Peyer's patch (tissue), 4 donors: ENCODE results near the gene BCL2L12.

Source experiments
- CTCF ChIP-seq, 6 experiments: fragments of 450-650 bp in 4 of 6; fragments of 200-600 bp in 2 of 6; sonication (generic) in 1 of 6; IDR thresholded peaks; one replicate each; pipeline ENCODE4 v1.5.1; 2017 to 2019; ENCODE audit warnings: antibody characterized with exemption in 6 of 6, mild to moderate bottlenecking in 3 of 6, moderate library complexity in 1 of 6
- POLR2A ChIP-seq, 2 donors: fragments of 450-650 bp; IDR thresholded peaks; one replicate each; pipeline ENCODE4 v1.5.1; 2017; ENCODE audit warnings: antibody characterized with exemption in 2 of 2, mild to moderate bottlenecking in 2 of 2, moderate library complexity in 2 of 2

GRCh38 chr19:49663224-49663623 is 2.5 kb upstream of the BCL2L12 start:
- TF ChIP-seq POLR2A (IDR thresholded peaks at IDR 0.05): no peak
- no peak for TF ChIP-seq CTCF (IDR thresholded peaks at IDR 0.05)
